K562 (cell line): ENCODE data around the gene PRCD. TPM values are rescaled to one million over a fixed set of nuclear protein-coding genes. Genes with fewer than 3 reads are reported as not detected.

ENCODE experiments used
- CBX1 ChIP-seq: sonication (generic); IDR thresholded peaks from 2 replicates; pipeline ENCODE4 v1.6.1; 2016; ENCODE audit warnings: antibody characterized with exemption, low read depth, mild to moderate bottlenecking
- CXXC5 ChIP-seq: fragments of 250-450 bp; sonication (Bioruptor Pico); IDR thresholded peaks from 2 replicates; pipeline ENCODE4 v1.8.0; 2022; ENCODE audit warnings: inconsistent platforms, mild to moderate bottlenecking, moderate library complexity
- GABPA ChIP-seq: fragments of 200-800 bp; sonication (Bioruptor generic); conservative IDR thresholded peaks from 2 replicates; pipeline ENCODE4 v1.6.1; 2016; ENCODE audit warnings: low read depth, missing genetic modification characterization, missing compliant biosample characterization
- NFYB ChIP-seq: IDR thresholded peaks from 2 replicates; pipeline ENCODE4 v1.6.1; 2011; ENCODE audit warnings: mild to moderate bottlenecking, moderate library complexity; ENCODE audit not compliant: insufficient read length; ENCODE audit errors: extremely low read depth
- POLR2G ChIP-seq: fragments of 200-400 bp; formaldehyde crosslinking; IDR thresholded peaks from 2 replicates; pipeline ENCODE4 v1.6.1; 2017; ENCODE audit warnings: low read depth, mild to moderate bottlenecking, antibody characterized with exemption, low read length, moderate library complexity
- SLC30A9 ChIP-seq: fragments of 250-450 bp; sonication (Bioruptor Pico); IDR thresholded peaks from 2 replicates; pipeline ENCODE4 v1.8.0; 2022; ENCODE audit warnings: mild to moderate bottlenecking, moderate library complexity
- SRF ChIP-seq, 2 experiments: fragments of 250-450, 450-650 bp in 1 of 2; sonication (Bioruptor Pico) in 1 of 2; sonication (generic) in 1 of 2; formaldehyde crosslinking; IDR thresholded peaks; 2 replicates each; pipeline versions ENCODE4 v1.5.0 to v1.5.1; 2020 to 2022; ENCODE audit warnings: mild to moderate bottlenecking in 1 of 2, missing genetic modification reagents in 1 of 2
- U2AF1 ChIP-seq: fragments of 200-400 bp; formaldehyde crosslinking; optimal IDR thresholded peaks from 2 replicates; pipeline ENCODE3; 2017; ENCODE audit warnings: mild to moderate bottlenecking, low read depth, low read length, moderate library complexity
- USF1 ChIP-seq: sonication (generic); formaldehyde crosslinking; IDR thresholded peaks from 2 replicates; pipeline ENCODE4 v1.9.0; 2022; ENCODE audit warnings: mild to moderate bottlenecking, missing genetic modification reagents
- YY1 ChIP-seq, 3 experiments: IDR thresholded peaks; 2 replicates each; pipeline ENCODE4 v1.6.1; 2011; ENCODE audit warnings: low read length in 2 of 3, mild to moderate bottlenecking in 2 of 3, moderate library complexity in 2 of 3, borderline replicate concordance in 1 of 3, control low read depth in 1 of 3, low read depth in 1 of 3; ENCODE audit not compliant: insufficient read depth in 3 of 3, insufficient replicate concordance in 2 of 3, control insufficient read depth in 1 of 3, insufficient read length in 1 of 3; ENCODE audit errors: extremely low read depth in 1 of 3
- polyA plus RNA-seq, 8 experiments: library from polyadenylated mRNA; depleted of rRNA in 4 of 8; stranded (reverse) in 5 of 8; unstranded in 3 of 8; fragments of >200 nt; fragmentation: Nextera tagmentation in 2 of 8; fragmentation: Illumina TruSeq in 1 of 8; extraction: Ambion mirVana in 2 of 8; extraction: Trizol in 1 of 8; gene quantifications; 2 replicates each; pipeline versions ENCODE4 v1.2.1 to v1.2.3, GENCODE V29; 2011 to 2014; ENCODE audit warnings: inconsistent platforms in 1 of 8, missing spikeins in 1 of 8
- total RNA-seq, 7 experiments: library from RNA; depleted of rRNA in 6 of 7; stranded (reverse); fragments of >200 nt in 6 of 7; fragmentation: Illumina TruSeq in 2 of 7; extraction: Trizol in 2 of 7; gene quantifications; 2 replicates each; pipeline versions ENCODE4 v1.2.1 to v1.2.3, GENCODE V29; 2011 to 2021; ENCODE audit warnings: low replicate concordance in 1 of 7

PRCD gene
- total and polyA plus RNA-seq, 9 of the 15 experiments (the other 6 are each of a cell fraction or from before 2014, with no cell fraction given), result 0.20 to 0.25 (median 0.21) TPM; not detected in 6

DNA sequence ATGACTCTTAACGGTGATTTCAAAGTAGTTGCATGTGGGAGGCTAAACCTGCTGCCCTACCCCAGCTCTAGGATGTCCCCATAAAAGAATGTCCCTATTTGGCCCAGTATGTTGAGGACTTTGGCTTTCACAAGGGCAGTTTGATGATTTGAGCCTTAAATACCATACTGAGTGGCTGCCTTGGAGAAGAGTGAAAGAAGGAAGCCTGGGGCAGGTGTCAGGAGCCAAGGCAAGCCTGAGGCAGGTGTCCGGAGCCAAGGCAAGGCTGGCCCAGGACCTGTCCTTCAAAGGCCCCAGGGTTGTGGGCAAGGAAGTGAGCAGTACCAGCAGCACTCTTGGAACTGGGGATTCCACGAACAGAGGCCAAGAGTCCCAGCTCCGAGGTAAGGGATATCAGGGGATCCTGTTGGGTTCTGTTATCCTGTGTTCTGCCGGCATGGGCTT lies 27.2 kb downstream of the PRCD start (continued):
- TF ChIP-seq SLC30A9 (CRISPR knock-in tag) (no peak), POLR2G (peak; percentile 51), SRF (CRISPR knock-in tag; IDR thresholded peaks at IDR 0.05) (no peak), CBX1 (no peak), USF1 (CRISPR knock-in tag) (no peak), U2AF1 (no peak), GABPA (tag) (no peak), NFYB (no peak), CXXC5 (CRISPR knock-in tag) (no peak), YY1 (IDR thresholded peaks at IDR 0.05; ENCODE audit: borderline replicate concordance in 1 of 3, control insufficient read depth in 1 of 3, extremely low read depth in 1 of 3, insufficient read depth in 3 of 3, insufficient read length in 1 of 3, insufficient replicate concordance in 2 of 3, low read depth in 1 of 3, low read length in 2 of 3) (no peak)
